ENCODE data around the gene NDUFAF3. TPM values are rescaled to one million over a fixed set of nuclear protein-coding genes. Genes with fewer than 3 reads are reported as not detected.

Gene NDUFAF3
- total and polyA plus RNA-seq, 9 donors: 43.2 to 132 (median 89.8) TPM

DNA sequence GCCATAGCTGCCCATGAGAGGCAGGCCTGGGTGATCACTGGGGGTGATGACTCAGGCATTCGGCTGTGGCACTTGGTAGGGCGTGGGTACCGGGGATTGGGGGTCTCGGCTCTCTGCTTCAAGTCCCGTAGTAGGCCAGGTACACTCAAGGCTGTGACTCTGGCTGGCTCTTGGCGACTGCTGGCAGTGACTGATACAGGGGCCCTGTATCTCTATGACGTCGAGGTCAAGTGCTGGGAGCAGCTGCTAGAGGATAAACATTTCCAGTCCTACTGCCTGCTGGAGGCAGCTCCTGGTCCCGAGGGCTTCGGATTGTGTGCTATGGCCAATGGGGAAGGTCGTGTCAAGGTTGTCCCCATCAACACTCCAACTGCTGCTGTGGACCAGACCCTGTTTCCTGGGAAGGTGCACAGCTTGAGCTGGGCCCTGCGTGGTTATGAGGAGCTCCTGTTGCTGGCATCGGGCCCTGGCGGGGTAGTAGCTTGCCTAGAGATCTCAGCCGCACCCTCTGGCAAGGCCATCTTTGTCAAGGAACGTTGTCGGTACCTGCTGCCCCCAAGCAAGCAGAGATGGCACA lies 9.4 kb upstream of the NDUFAF3 start:
- 41 to 61% (median 44%) methylated on average over 16 to 17 of the region's 17 CpGs for WGBS, 3 donors
- Histone ChIP-seq H3K36me3 (no peaks in the 10 kb centered on the region), H3K27me3 (no peaks in the 10 kb centered on the region), H3K27ac (no peak overlapping the region), H3K4me1 (ENCODE audit: insufficient read depth) (peaks cover 5% of the 10 kb centered on the region), H3K9me3 (no peaks in the 10 kb centered on the region), H3K4me3 (no peak overlapping the region)
- DNase-seq: peak in 1 of 5 donors; percentile 24
- intact Hi-C loops (cut with DNase I): no loop called here
- TF ChIP-seq POLR2A (IDR thresholded peaks at IDR 0.05): no peak
- no peak for TF ChIP-seq EP300 (IDR thresholded peaks at IDR 0.05)
- TF ChIP-seq, protein P1, sequence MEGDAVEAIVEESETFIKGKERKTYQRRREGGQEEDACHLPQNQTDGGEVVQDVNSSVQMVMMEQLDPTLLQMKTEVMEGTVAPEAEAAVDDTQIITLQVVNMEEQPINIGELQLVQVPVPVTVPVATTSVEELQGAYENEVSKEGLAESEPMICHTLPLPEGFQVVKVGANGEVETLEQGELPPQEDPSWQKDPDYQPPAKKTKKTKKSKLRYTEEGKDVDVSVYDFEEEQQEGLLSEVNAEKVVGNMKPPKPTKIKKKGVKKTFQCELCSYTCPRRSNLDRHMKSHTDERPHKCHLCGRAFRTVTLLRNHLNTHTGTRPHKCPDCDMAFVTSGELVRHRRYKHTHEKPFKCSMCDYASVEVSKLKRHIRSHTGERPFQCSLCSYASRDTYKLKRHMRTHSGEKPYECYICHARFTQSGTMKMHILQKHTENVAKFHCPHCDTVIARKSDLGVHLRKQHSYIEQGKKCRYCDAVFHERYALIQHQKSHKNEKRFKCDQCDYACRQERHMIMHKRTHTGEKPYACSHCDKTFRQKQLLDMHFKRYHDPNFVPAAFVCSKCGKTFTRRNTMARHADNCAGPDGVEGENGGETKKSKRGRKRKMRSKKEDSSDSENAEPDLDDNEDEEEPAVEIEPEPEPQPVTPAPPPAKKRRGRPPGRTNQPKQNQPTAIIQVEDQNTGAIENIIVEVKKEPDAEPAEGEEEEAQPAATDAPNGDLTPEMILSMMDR (IDR thresholded peaks at IDR 0.05): no peak

DNA sequence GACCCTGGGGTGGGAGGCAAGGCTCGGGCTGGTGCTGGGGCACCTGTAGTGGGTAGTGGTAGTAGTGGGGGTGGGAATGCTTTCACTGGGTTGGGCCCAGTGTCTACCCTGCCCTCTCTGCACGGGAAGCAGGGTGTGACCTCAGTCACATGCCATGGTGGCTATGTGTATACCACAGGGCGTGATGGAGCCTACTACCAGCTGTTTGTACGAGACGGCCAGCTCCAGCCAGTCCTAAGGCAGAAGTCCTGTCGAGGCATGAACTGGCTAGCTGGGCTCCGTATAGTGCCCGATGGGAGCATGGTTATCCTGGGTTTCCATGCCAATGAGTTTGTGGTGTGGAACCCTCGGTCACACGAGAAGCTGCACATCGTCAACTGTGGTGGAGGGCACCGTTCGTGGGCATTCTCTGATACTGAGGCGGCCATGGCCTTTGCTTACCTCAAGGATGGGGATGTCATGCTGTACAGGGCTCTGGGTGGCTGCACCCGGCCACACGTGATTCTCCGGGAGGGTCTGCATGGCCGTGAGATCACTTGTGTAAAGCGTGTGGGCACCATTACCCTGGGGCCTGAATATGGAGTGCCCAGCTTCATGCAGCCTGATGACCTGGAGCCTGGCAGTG lies 8.7 kb upstream of the NDUFAF3 start:
- WGBS, 3 donors: 70 to 74% (median 73%) methylated on average over 19 of the region's 19 CpGs
- Histone ChIP-seq H3K36me3 (no peaks in the 10 kb centered on the region), H3K27me3 (no peaks in the 10 kb centered on the region), H3K4me3 (no peak overlapping the region), H3K27ac (no peak overlapping the region), H3K4me1 (ENCODE audit: insufficient read depth) (peaks cover 5% of the 10 kb centered on the region), H3K9me3 (no peaks in the 10 kb centered on the region)
- no peak for TF ChIP-seq POLR2A (IDR thresholded peaks at IDR 0.05)
- TF ChIP-seq, protein P1 (IDR thresholded peaks at IDR 0.05): no peak
- TF ChIP-seq EP300 (IDR thresholded peaks at IDR 0.05): no peak
- peak in 2 of 5 donors; percentile 19 to 34 for DNase-seq
- intact Hi-C loops (cut with DNase I): no loop called here

DNA sequence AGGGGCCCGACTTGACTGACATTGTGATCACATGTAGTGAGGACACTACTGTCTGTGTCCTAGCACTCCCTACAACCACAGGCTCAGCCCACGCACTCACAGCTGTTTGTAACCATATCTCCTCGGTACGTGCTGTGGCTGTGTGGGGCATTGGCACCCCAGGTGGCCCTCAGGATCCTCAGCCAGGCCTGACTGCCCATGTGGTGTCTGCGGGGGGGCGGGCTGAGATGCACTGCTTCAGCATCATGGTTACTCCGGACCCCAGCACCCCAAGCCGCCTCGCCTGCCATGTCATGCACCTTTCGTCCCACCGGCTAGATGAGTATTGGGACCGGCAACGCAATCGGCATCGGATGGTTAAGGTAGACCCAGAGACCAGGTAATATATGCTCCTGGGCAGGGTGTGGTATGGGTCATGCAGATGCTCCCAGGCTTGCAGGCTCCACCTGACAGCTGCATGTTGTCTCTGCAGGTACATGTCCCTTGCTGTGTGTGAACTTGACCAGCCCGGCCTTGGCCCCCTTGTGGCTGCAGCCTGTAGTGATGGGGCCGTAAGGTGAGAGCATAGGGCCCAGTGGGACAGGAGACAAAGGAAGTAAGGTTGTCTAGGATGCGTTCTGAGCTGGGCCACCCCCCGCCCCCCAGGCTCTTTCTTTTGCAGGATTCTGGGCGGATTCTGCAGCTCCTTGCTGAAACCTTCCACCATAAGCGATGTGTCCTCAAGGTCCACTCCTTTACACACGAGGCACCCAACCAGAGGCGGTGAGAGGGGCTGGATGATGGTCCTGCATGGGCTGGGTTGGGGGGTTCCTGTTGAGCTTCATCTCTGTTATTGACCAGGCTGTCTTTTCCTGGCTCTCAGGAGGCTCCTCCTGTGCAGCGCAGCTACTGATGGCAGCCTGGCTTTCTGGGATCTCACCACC lies 7.9 kb upstream of the NDUFAF3 start:
- intact Hi-C loops (cut with DNase I): no loop called here
- Histone ChIP-seq H3K4me1 (ENCODE audit: insufficient read depth) (peaks cover 5% of the 10 kb centered on the region), H3K27me3 (no peaks in the 10 kb centered on the region), H3K27ac (no peak overlapping the region), H3K9me3 (no peaks in the 10 kb centered on the region), H3K4me3 (no peak overlapping the region), H3K36me3 (no peaks in the 10 kb centered on the region)
- no peak for TF ChIP-seq POLR2A (IDR thresholded peaks at IDR 0.05)
- no peak for TF ChIP-seq EP300 (IDR thresholded peaks at IDR 0.05)
- TF ChIP-seq, protein P1 (IDR thresholded peaks at IDR 0.05): peak in 1 of 3 donors; percentile 25
- 74 to 77% (median 74%) methylated on average over 23 to 24 of the region's 24 CpGs for WGBS, 3 donors
- peak in 3 of 5 donors; percentile 31 to 52 (median 43) for DNase-seq

DNA sequence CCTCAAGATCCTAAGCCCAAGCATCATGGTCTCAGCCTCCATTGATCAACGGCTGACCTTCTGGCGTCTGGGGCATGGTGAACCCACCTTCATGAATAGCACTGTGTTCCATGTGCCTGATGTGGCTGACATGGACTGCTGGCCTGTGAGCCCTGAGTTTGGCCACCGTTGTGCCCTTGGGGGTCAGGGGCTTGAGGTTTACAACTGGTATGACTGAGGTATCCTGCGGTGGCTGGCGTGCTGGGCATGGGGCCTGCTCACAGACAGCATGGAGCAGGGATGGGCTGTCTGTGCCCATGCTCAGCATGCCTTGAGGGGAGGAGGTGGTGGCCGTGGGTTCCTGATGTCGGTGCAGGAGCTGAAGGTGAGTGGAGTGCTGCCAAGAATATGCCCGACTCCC lies 6.8 kb upstream of the NDUFAF3 start:
- Histone ChIP-seq H3K4me1 (ENCODE audit: insufficient read depth) (peaks cover 5% of the 10 kb centered on the region), H3K27ac (no peak overlapping the region), H3K4me3 (no peak overlapping the region), H3K36me3 (no peaks in the 10 kb centered on the region), H3K9me3 (no peaks in the 10 kb centered on the region), H3K27me3 (no peaks in the 10 kb centered on the region)
- intact Hi-C loops (cut with DNase I): no loop called here
- DNase-seq: peak in 1 of 5 donors; percentile 22
- 60 to 73% (median 61%) methylated on average over 8 of the region's 8 CpGs for WGBS, 3 donors
- TF ChIP-seq POLR2A (IDR thresholded peaks at IDR 0.05) (no peak), EP300 (IDR thresholded peaks at IDR 0.05) (no peak)
- TF ChIP-seq, protein P1 (IDR thresholded peaks at IDR 0.05): no peak
